Memory B cell (primary cell): ENCODE measurements around the gene SPANXD.
"Not testable (repeated sequence)": the region's sequence is repeated elsewhere in the genome, so short reads cannot be mapped to it uniquely, and the experiment has no call there.

ENCODE experiments used
- ATAC-seq: fragments of 150-1000 bp; cut with Tn5 transposase; 2 replicates; pipeline ENCODE4 v1.10.0; 2021; ENCODE audit warnings: low read depth, mild to moderate bottlenecking, moderate library complexity
- DNase-seq, 2 donors: peaks; one replicate each; pipeline ENCODE4 v3.0.0; 2022; ENCODE audit warnings: low spot score in 2 of 2
- H3K27ac Mint-ChIP-seq: one replicate; pipeline ENCODE4 v1.8.0; 2022; ENCODE audit warnings: mild to moderate bottlenecking, moderate library complexity, mixed read lengths
- H3K27me3 Mint-ChIP-seq: one replicate; pipeline ENCODE4 v1.8.0; 2022; ENCODE audit warnings: mixed read lengths
- H3K36me3 Mint-ChIP-seq: one replicate; pipeline ENCODE4 v1.8.0; 2022; ENCODE audit warnings: mild to moderate bottlenecking, mixed read lengths
- H3K4me1 Mint-ChIP-seq: one replicate; pipeline ENCODE4 v1.8.0; 2022; ENCODE audit warnings: mixed read lengths
- H3K4me3 Mint-ChIP-seq: one replicate; pipeline ENCODE4 v1.8.0; 2022; ENCODE audit warnings: mild to moderate bottlenecking, moderate library complexity, mixed read lengths
- H3K9me3 Mint-ChIP-seq: one replicate; pipeline ENCODE4 v1.8.0; 2022; ENCODE audit warnings: mixed read lengths

Gene SPANXD

DNA sequence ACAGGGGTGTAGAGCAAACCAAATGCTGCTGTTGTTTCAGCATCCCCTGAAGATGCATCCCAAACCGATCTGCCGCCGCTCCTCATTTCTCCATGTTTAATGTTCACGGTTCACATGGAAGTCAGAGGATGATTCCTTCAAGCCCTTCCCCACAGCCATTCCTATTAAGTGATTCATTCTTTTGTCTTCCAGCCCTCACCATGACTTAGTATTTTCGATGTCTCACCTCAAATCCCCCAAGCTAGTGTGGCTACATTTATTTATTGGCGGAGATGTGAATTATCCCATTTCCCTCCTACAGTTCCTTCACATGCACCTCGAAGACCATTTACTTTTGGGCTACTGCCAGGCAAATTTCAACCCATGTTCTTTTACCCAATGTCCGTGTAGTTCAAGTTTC lies at the start of gene SPANXD:
SPANXD (minus strand) TSS at position 101 of the 400 bp plus-strand sequence. CDS start 334 bp downstream, outside the sequence.
- H3K36me3 Mint-ChIP-seq, H3K4me1 Mint-ChIP-seq, ATAC-seq, H3K4me3 Mint-ChIP-seq, DNase-seq, H3K27ac Mint-ChIP-seq, H3K27me3 Mint-ChIP-seq, H3K9me3 Mint-ChIP-seq: not testable (repeated sequence)

GRCh38 chrX:141742666-141743065 lies 44.1 kb upstream of the SPANXD start:
- Mint-ChIP-seq H3K4me1 (no peaks in the 10 kb centered on the region), H3K4me3 (no peak overlapping the region), H3K9me3 (no peaks in the 10 kb centered on the region), H3K36me3 (no peaks in the 10 kb centered on the region), H3K27ac (no peak overlapping the region), H3K27me3 (no peaks in the 10 kb centered on the region)
- no peak for ATAC-seq
- no peak for DNase-seq

DNA sequence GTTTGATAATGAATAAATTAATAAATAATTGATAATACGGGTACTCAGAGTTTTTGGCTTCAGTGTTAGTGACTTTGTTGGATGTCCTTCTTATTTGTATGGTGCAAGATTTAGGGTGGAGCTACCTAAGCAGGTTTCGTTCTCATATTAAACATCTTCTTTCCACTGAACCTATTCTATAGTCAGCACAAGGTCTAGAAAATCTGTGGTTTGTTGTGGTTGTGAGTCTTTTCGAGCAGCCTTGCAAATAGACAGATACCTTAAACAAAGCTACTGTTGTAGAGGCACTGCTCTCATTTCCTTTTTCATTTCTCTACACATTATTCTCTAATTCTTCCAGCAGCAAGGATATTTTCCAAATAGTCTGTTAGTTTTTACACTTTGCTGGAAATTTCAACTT lies 38.1 kb upstream of the SPANXD start:
- Mint-ChIP-seq H3K9me3 (no peaks in the 10 kb centered on the region), H3K27me3 (no peaks in the 10 kb centered on the region), H3K4me3 (no peak overlapping the region), H3K27ac (no peak overlapping the region), H3K4me1 (no peaks in the 10 kb centered on the region), H3K36me3 (no peaks in the 10 kb centered on the region)
- no peak for DNase-seq
- ATAC-seq = no peak

DNA sequence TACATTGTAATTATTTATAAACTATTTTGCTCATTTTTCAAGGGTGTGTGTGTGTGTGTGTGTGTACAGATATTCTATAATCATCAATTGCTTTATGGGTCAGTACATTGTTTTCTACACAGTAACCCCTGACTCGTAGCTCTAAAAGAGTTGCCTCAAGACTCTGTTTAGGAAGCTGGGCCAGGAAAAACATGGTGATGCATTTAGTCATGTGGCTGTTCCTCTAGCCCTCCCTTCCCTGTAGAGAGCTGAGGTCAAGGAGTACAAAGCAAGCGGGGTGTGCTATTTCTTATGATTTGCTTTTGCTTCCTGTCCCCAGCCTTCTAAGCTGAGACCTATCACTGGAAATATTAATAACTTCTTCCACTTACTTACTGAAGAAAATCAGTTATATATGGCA lies 34.8 kb upstream of the SPANXD start:
- no peak for DNase-seq
- no peaks in the 10 kb centered on the region for H3K36me3 Mint-ChIP-seq
- H3K9me3 Mint-ChIP-seq = no peaks in the 10 kb centered on the region
- H3K4me3 Mint-ChIP-seq = no peak overlapping the region
- ATAC-seq = no peak
- no peaks in the 10 kb centered on the region for H3K27me3 Mint-ChIP-seq
- no peaks in the 10 kb centered on the region for H3K4me1 Mint-ChIP-seq
- no peak overlapping the region for H3K27ac Mint-ChIP-seq

- ATAC-seq (no peak), DNase-seq (no peak)
- H3K36me3 Mint-ChIP-seq = no peaks in the 10 kb centered on the region
- H3K4me1 Mint-ChIP-seq = no peaks in the 10 kb centered on the region
- H3K27me3 Mint-ChIP-seq = no peaks in the 10 kb centered on the region
- no peak overlapping the region for H3K4me3 Mint-ChIP-seq
- no peak overlapping the region for H3K27ac Mint-ChIP-seq
- H3K9me3 Mint-ChIP-seq = no peaks in the 10 kb centered on the region
Measured at GRCh38 chrX:141732031-141732430, 33.5 kb upstream of the SPANXD start.

DNA sequence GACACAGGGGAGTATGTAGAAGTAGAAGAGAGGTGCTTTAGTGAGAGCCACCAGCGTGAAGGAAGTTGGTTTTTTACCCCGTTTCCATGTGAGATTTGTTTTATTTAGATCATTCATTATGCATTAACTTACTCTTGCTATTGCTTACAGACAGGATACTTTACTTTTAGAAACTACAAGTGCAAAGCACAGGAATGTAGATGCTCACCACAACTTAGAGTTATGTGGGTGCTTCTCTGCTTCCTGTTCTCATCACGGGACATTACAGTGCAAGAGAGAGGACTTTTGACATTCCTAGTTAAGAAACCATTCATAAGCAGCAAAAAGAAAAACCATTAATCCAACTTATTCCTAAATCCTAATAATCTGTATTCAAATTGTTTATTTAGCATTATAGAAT lies 25.6 kb upstream of the SPANXD start:
- Mint-ChIP-seq H3K4me1 (no peaks in the 10 kb centered on the region), H3K27ac (no peak overlapping the region), H3K27me3 (no peaks in the 10 kb centered on the region), H3K36me3 (no peaks in the 10 kb centered on the region), H3K9me3 (no peaks in the 10 kb centered on the region), H3K4me3 (no peak overlapping the region)
- DNase-seq (no peak), ATAC-seq (no peak)

- no peaks in the 10 kb centered on the region for H3K4me1 Mint-ChIP-seq
- DNase-seq = no peak
- H3K4me3 Mint-ChIP-seq = no peak overlapping the region
- H3K27ac Mint-ChIP-seq = no peak overlapping the region
- no peak for ATAC-seq
- H3K27me3 Mint-ChIP-seq = no peaks in the 10 kb centered on the region
- no peaks in the 10 kb centered on the region for H3K36me3 Mint-ChIP-seq
- H3K9me3 Mint-ChIP-seq = peaks cover 1% of the 10 kb centered on the region
Measured at GRCh38 chrX:141714680-141715079, 16.1 kb upstream of the SPANXD start.

- Mint-ChIP-seq H3K36me3 (no peaks in the 10 kb centered on the region), H3K27me3 (no peaks in the 10 kb centered on the region), H3K9me3 (no peaks in the 10 kb centered on the region), H3K4me1 (no peaks in the 10 kb centered on the region), H3K4me3 (no peak overlapping the region), H3K27ac (no peak overlapping the region)
- DNase-seq (no peak), ATAC-seq (no peak)
Measured at GRCh38 chrX:141701072-141701471, 2.5 kb upstream of the SPANXD start.

- ATAC-seq (no peak), DNase-seq (no peak)
- H3K36me3 Mint-ChIP-seq = no peaks in the 10 kb centered on the region
- no peak overlapping the region for H3K4me3 Mint-ChIP-seq
- H3K27me3 Mint-ChIP-seq = no peaks in the 10 kb centered on the region
- no peaks in the 10 kb centered on the region for H3K4me1 Mint-ChIP-seq
- H3K27ac Mint-ChIP-seq = no peak overlapping the region
- peaks cover 4% of the 10 kb centered on the region for H3K9me3 Mint-ChIP-seq
Measured at GRCh38 chrX:141673946-141674345, 24.6 kb downstream of the SPANXD start.

DNA sequence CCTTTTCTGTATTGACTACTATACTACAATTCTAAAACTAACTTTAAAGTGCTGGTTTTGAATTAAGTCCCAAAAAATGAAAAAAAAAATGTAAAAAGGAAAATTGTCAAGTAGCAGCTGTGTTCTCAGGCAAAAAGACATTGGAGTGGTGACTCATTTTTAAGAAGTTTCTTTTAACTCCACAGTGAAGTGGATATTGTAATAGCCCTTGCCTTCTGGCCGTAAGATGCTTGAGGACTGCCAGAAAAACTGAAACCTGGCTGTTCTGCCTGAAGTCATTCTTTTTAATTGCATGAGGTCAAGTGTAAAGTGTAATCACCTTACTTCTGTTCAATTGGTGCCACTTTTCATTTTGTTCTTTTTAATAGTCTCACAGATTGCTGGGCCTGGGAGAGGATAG lies 28.9 kb downstream of the SPANXD start:
- Mint-ChIP-seq H3K36me3 (no peaks in the 10 kb centered on the region), H3K4me3 (no peak overlapping the region), H3K9me3 (peaks cover 1% of the 10 kb centered on the region), H3K27me3 (no peaks in the 10 kb centered on the region), H3K4me1 (no peaks in the 10 kb centered on the region), H3K27ac (no peak overlapping the region)
- no peak for ATAC-seq
- DNase-seq = no peak

GRCh38 chrX:141668371-141668770 lies 30.2 kb downstream of the SPANXD start:
- no peaks in the 10 kb centered on the region for H3K4me1 Mint-ChIP-seq
- H3K27ac Mint-ChIP-seq = no peak overlapping the region
- H3K27me3 Mint-ChIP-seq = no peaks in the 10 kb centered on the region
- no peaks in the 10 kb centered on the region for H3K36me3 Mint-ChIP-seq
- DNase-seq (no peak), ATAC-seq (no peak)
- no peak overlapping the region for H3K4me3 Mint-ChIP-seq
- peaks cover 1% of the 10 kb centered on the region for H3K9me3 Mint-ChIP-seq

DNA sequence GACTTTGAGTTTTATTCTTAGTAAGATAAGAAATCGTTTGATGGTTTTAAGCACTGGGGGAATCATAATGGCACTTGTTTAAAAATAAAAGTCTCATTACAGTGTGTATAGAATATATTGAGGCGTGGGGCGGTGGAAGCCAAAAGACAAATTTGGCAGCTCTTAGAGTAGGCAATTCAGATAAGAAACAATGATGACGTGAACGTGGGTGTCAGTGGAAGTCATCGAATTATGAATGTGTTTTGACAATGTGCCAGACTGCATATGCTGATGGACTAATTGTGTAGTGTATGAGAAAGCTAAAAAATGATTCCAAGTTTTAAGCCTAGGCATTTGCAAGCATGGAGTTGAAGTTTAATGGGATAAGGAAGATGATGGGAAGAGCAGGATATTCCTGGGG lies 35.8 kb downstream of the SPANXD start:
- Mint-ChIP-seq H3K36me3 (no peaks in the 10 kb centered on the region), H3K4me1 (no peaks in the 10 kb centered on the region), H3K27me3 (no peaks in the 10 kb centered on the region), H3K27ac (no peak overlapping the region), H3K9me3 (no peaks in the 10 kb centered on the region), H3K4me3 (no peak overlapping the region)
- ATAC-seq = no peak
- no peak for DNase-seq

DNA sequence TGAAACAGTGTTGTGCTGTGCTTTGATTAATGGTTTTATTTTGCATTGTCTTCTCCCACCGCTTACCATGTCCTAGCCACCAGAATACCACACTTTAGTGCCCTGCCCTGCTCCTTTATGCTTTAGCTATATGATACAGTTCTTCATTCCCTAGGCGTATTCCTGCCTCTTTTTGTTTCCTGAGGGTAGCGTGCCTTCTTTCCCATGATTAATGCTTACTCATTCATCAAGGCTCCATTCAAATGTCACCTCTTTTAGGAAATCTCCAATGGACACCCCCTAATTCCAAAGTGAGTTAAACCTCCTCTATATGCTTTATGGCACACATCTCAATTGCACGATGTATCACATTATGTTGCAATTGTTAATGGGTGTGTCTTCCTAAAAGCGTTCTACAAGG lies 46.3 kb downstream of the SPANXD start:
- Mint-ChIP-seq H3K36me3 (no peaks in the 10 kb centered on the region), H3K27ac (no peak overlapping the region), H3K9me3 (no peaks in the 10 kb centered on the region), H3K4me3 (no peak overlapping the region), H3K4me1 (no peaks in the 10 kb centered on the region), H3K27me3 (no peaks in the 10 kb centered on the region)
- DNase-seq (no peak), ATAC-seq (no peak)
